GM23338 (cell line): ENCODE data around the gene HSPH1. TPM values are rescaled to one million over a fixed set of nuclear protein-coding genes. Genes with fewer than 3 reads are reported as not detected.

ENCODE experiments used
- ATAC-seq: fragments of 200-7000 bp; cut with Tn5 transposase; 3 replicates; pipeline ENCODE4 v1.9.1; 2020
- DNase-seq: peaks from one replicate; pipeline ENCODE4 v3.0.0-alpha.2; 2015; ENCODE audit warnings: low spot score
- H2AFZ ChIP-seq: fragments of 200-600 bp; sonication (generic); 2 replicates; pipeline ENCODE4 v1.8.0; 2016; ENCODE audit warnings: antibody characterized with exemption, mild to moderate bottlenecking, moderate library complexity
- H3F3A ChIP-seq: fragments of 200-600 bp; sonication (generic); replicated peaks from 2 replicates; pipeline ENCODE4 v1.8.0; 2017; ENCODE audit warnings: antibody characterized with exemption, mixed run types, low read depth
- H3K27ac ChIP-seq: fragments of 200-600 bp; sonication (generic); 2 replicates; pipeline ENCODE4 v1.6.1; 2016; ENCODE audit warnings: low read depth
- H3K27me3 ChIP-seq: fragments of 200-600 bp; sonication (generic); 2 replicates; pipeline ENCODE4 v1.8.0; 2016; ENCODE audit warnings: mild to moderate bottlenecking, mixed run types, moderate library complexity; ENCODE audit not compliant: insufficient read depth
- H3K36me3 ChIP-seq: fragments of 200-600 bp; sonication (generic); 2 replicates; pipeline ENCODE4 v1.8.0; 2016; ENCODE audit warnings: mild to moderate bottlenecking; ENCODE audit not compliant: insufficient read depth
- H3K4me1 ChIP-seq: fragments of 200-600 bp; sonication (generic); 2 replicates; pipeline ENCODE4 v1.8.0; 2016; ENCODE audit warnings: mild to moderate bottlenecking, moderate library complexity; ENCODE audit not compliant: insufficient read depth
- H3K4me2 ChIP-seq: fragments of 200-600 bp; sonication (generic); 2 replicates; pipeline ENCODE4 v1.7.1; 2017; ENCODE audit warnings: mixed run types
- H3K4me3 ChIP-seq: fragments of 200-600 bp; sonication (generic); 2 replicates; pipeline ENCODE4 v1.6.1; 2016; ENCODE audit warnings: mixed run types
- H3K79me2 ChIP-seq: fragments of 200-600 bp; sonication (generic); replicated peaks from 2 replicates; pipeline ENCODE4 v1.8.0; 2017; ENCODE audit warnings: mild to moderate bottlenecking; ENCODE audit not compliant: insufficient read depth
- H3K9me2 ChIP-seq: fragments of 200-600 bp; sonication (generic); 2 replicates; pipeline ENCODE4 v1.8.0; 2017; ENCODE audit not compliant: insufficient read depth
- H4K20me1 ChIP-seq: fragments of 200-600 bp; sonication (generic); replicated peaks from 2 replicates; pipeline ENCODE4 v1.8.0; 2017; ENCODE audit warnings: mild to moderate bottlenecking; ENCODE audit not compliant: insufficient read depth
- H3K27ac Mint-ChIP-seq: 2 replicates; pipeline ENCODE4 v1.8.0; 2020; ENCODE audit warnings: inconsistent platforms, mild to moderate bottlenecking, moderate library complexity, mixed read lengths
- H3K27me3 Mint-ChIP-seq: 3 replicates; pipeline ENCODE4 v1.8.0; 2022; ENCODE audit warnings: low read depth, mild to moderate bottlenecking, moderate library complexity, mixed read lengths, inconsistent platforms; ENCODE audit not compliant: insufficient read depth, poor library complexity
- H3K36me3 Mint-ChIP-seq: 3 replicates; pipeline ENCODE4 v1.8.0; 2021; ENCODE audit warnings: low read depth, mild to moderate bottlenecking, inconsistent platforms, moderate library complexity, mixed read lengths
- H3K4me1 Mint-ChIP-seq: 3 replicates; pipeline ENCODE4 v1.8.0; 2020; ENCODE audit warnings: mild to moderate bottlenecking, inconsistent platforms, mixed read lengths
- H3K4me3 Mint-ChIP-seq: 3 replicates; pipeline ENCODE4 v1.8.0; 2021; ENCODE audit warnings: moderate library complexity, mild to moderate bottlenecking, inconsistent platforms, mixed read lengths
- H3K9me3 Mint-ChIP-seq: 3 replicates; pipeline ENCODE4 v1.8.0; 2020; ENCODE audit warnings: moderate library complexity, mild to moderate bottlenecking, inconsistent platforms, mixed read lengths
- CREB1 ChIP-seq: fragments of 250-450 bp; sonication (Bioruptor Pico); IDR thresholded peaks from 2 replicates; pipeline ENCODE4 v1.5.0; 2020; ENCODE audit warnings: low read depth, mild to moderate bottlenecking, moderate library complexity
- EZH2phosphoT487 ChIP-seq: fragments of 200-600 bp; sonication (generic); IDR thresholded peaks from one replicate; pipeline ENCODE4 v1.8.1; 2018; ENCODE audit warnings: antibody characterized with exemption; ENCODE audit not compliant: unreplicated experiment
- JUNB ChIP-seq: IDR thresholded peaks from one replicate; pipeline ENCODE4 v1.6.1; 2016; ENCODE audit warnings: antibody characterized with exemption; ENCODE audit not compliant: unreplicated experiment
- NANOG ChIP-seq: IDR thresholded peaks from 2 replicates; pipeline ENCODE4 v1.6.1; 2016; ENCODE audit warnings: antibody characterized with exemption, borderline replicate concordance
- STAT1 ChIP-seq: IDR thresholded peaks from one replicate; pipeline ENCODE4 v1.6.1; 2016; ENCODE audit warnings: antibody characterized with exemption; ENCODE audit not compliant: unreplicated experiment
- polyA plus RNA-seq: library from polyadenylated mRNA; unstranded; fragments of >200 nt; fragmentation: Nextera tagmentation; extraction: Ambion mirVana; gene quantifications from 2 replicates; pipeline ENCODE4 v1.2.1, GENCODE V29; 2016
- total RNA-seq: library from RNA; depleted of rRNA; stranded (reverse); fragments of >200 nt; shearing (Covaris generic); gene quantifications from 2 replicates; pipeline ENCODE4 v1.2.3, GENCODE V29; 2014
- TF ChIP-seq, protein P1 (sequence below), 2 experiments: fragments of 200-600 bp in 1 of 2; sonication (generic) in 1 of 2; conservative IDR thresholded peaks; 2 replicates each; pipeline versions ENCODE4 v1.5.1 to v1.6.1; 2016 to 2017; ENCODE audit warnings: antibody characterized with exemption in 2 of 2, low read depth in 2 of 2, mild to moderate bottlenecking in 2 of 2, moderate library complexity in 1 of 2
- TF ChIP-seq, protein P2 (sequence below): fragments of 250-450 bp; sonication (Bioruptor Pico); IDR thresholded peaks from 2 replicates; pipeline ENCODE4 v1.5.0; 2020; ENCODE audit warnings: mild to moderate bottlenecking, moderate library complexity

Gene HSPH1
- total and polyA plus RNA-seq, 2 experiments from 2014 or later: 112 to 147 TPM

DNA sequence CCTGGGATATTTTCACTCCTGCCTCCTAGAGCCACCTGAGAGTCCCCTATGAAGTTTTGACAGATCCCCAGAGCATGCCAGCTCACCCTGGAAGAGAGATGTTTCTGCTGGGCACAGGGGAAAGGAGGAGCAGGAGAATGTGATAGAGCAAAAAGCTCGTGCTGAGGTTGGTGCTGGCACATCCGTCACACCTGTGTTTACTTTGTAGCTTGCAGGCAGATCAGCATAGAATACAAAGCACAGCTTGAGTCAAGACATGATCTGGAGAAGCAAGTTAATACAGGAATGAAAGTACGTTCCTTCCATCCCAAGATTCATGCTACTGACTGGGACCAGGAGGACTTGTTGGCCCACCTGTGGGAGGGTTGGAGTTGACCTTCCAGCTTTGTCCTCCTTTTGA lies 46.1 kb downstream of the HSPH1 start:
- no peaks in the 10 kb centered on the region for H3K4me1 ChIP-seq
- no peak for ATAC-seq
- no peaks in the 10 kb centered on the region for H3K9me3 Mint-ChIP-seq
- H3K4me2 ChIP-seq: no peak overlapping the region
- no peak overlapping the region for H3K4me3 ChIP-seq
- no peaks in the 10 kb centered on the region for H4K20me1 ChIP-seq
- no peaks in the 10 kb centered on the region for H3K79me2 ChIP-seq
- H3K4me1 Mint-ChIP-seq: peaks cover 19% of the 10 kb centered on the region
- H3K27me3 Mint-ChIP-seq: peaks cover 2% of the 10 kb centered on the region
- no peaks in the 10 kb centered on the region for H3F3A ChIP-seq
- H3K36me3 Mint-ChIP-seq: no peaks in the 10 kb centered on the region
- no peak overlapping the region for H3K27ac ChIP-seq
- no peak overlapping the region for H2AFZ ChIP-seq
- no peak overlapping the region for H3K4me3 Mint-ChIP-seq
- H3K36me3 ChIP-seq: no peaks in the 10 kb centered on the region
- H3K9me2 ChIP-seq: 0 out of 2 replicates have a peak, but pooled peaks cover 4% of the 10 kb centered on the region
- no peak for DNase-seq
- H3K27ac Mint-ChIP-seq: no peak overlapping the region
- TF ChIP-seq, protein P1, sequence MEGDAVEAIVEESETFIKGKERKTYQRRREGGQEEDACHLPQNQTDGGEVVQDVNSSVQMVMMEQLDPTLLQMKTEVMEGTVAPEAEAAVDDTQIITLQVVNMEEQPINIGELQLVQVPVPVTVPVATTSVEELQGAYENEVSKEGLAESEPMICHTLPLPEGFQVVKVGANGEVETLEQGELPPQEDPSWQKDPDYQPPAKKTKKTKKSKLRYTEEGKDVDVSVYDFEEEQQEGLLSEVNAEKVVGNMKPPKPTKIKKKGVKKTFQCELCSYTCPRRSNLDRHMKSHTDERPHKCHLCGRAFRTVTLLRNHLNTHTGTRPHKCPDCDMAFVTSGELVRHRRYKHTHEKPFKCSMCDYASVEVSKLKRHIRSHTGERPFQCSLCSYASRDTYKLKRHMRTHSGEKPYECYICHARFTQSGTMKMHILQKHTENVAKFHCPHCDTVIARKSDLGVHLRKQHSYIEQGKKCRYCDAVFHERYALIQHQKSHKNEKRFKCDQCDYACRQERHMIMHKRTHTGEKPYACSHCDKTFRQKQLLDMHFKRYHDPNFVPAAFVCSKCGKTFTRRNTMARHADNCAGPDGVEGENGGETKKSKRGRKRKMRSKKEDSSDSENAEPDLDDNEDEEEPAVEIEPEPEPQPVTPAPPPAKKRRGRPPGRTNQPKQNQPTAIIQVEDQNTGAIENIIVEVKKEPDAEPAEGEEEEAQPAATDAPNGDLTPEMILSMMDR (conservative IDR thresholded peaks at IDR 0.05; ENCODE audit: low read depth in 2 of 2): no peak
- TF ChIP-seq JUNB (no peak), CREB1 (CRISPR knock-in tag) (no peak), EZH2phosphoT487 (no peak), NANOG (no peak), STAT1 (no peak)
- TF ChIP-seq, protein P2, sequence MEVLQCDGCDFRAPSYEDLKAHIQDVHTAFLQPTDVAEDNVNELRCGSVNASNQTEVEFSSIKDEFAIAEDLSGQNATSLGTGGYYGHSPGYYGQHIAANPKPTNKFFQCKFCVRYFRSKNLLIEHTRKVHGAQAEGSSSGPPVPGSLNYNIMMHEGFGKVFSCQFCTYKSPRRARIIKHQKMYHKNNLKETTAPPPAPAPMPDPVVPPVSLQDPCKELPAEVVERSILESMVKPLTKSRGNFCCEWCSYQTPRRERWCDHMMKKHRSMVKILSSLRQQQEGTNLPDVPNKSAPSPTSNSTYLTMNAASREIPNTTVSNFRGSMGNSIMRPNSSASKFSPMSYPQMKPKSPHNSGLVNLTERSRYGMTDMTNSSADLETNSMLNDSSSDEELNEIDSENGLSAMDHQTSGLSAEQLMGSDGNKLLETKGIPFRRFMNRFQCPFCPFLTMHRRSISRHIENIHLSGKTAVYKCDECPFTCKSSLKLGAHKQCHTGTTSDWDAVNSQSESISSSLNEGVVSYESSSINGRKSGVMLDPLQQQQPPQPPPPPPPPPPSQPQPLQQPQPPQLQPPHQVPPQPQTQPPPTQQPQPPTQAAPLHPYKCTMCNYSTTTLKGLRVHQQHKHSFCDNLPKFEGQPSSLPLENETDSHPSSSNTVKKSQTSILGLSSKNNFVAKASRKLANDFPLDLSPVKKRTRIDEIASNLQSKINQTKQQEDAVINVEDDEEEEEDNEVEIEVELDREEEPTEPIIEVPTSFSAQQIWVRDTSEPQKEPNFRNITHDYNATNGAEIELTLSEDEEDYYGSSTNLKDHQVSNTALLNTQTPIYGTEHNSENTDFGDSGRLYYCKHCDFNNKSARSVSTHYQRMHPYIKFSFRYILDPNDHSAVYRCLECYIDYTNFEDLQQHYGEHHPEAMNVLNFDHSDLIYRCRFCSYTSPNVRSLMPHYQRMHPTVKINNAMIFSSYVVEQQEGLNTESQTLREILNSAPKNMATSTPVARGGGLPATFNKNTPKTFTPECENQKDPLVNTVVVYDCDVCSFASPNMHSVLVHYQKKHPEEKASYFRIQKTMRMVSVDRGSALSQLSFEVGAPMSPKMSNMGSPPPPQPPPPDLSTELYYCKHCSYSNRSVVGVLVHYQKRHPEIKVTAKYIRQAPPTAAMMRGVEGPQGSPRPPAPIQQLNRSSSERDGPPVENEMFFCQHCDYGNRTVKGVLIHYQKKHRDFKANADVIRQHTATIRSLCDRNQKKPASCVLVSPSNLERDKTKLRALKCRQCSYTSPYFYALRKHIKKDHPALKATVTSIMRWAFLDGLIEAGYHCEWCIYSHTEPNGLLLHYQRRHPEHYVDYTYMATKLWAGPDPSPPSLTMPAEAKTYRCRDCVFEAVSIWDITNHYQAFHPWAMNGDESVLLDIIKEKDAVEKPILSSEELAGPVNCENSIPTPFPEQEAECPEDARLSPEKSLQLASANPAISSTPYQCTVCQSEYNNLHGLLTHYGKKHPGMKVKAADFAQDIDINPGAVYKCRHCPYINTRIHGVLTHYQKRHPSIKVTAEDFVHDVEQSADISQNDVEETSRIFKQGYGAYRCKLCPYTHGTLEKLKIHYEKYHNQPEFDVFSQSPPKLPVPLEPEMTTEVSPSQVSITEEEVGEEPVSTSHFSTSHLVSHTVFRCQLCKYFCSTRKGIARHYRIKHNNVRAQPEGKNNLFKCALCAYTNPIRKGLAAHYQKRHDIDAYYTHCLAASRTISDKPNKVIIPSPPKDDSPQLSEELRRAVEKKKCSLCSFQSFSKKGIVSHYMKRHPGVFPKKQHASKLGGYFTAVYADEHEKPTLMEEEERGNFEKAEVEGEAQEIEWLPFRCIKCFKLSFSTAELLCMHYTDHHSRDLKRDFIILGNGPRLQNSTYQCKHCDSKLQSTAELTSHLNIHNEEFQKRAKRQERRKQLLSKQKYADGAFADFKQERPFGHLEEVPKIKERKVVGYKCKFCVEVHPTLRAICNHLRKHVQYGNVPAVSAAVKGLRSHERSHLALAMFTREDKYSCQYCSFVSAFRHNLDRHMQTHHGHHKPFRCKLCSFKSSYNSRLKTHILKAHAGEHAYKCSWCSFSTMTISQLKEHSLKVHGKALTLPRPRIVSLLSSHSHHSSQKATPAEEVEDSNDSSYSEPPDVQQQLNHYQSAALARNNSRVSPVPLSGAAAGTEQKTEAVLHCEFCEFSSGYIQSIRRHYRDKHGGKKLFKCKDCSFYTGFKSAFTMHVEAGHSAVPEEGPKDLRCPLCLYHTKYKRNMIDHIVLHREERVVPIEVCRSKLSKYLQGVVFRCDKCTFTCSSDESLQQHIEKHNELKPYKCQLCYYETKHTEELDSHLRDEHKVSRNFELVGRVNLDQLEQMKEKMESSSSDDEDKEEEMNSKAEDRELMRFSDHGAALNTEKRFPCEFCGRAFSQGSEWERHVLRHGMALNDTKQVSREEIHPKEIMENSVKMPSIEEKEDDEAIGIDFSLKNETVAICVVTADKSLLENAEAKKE (CRISPR knock-in tag): no peak
- H3K27me3 ChIP-seq: no peaks in the 10 kb centered on the region
